CD4-positive, alpha-beta memory T cell (primary cell): ENCODE data around the gene FANCM. TPM values are rescaled to one million over a fixed set of nuclear protein-coding genes. Genes with fewer than 3 reads are reported as not detected.
"Not testable (repeated sequence)": the region's sequence is repeated elsewhere in the genome, so short reads cannot be mapped to it uniquely, and the experiment has no call there.

Experiments
- CTCF ChIA-PET: fragments of 350-600 bp; sonication (Branson Sonifier 250); formaldehyde crosslinking; loops from one replicate; lab custom pipeline; 2021; ENCODE audit warnings: inconsistent platforms; ENCODE audit not compliant: partially characterized antibody; lab: Charles Lee
- POLR2A ChIA-PET: fragments of 350-600 bp; sonication (Branson Sonifier 250); formaldehyde crosslinking; loops from one replicate; lab custom pipeline; 2021; ENCODE audit not compliant: partially characterized antibody; lab: Charles Lee
- DNase-seq, 5 donors: peaks; one replicate each; pipeline versions ENCODE4 v3.0.0 to v3.0.0-alpha.2; 2020 to 2022; ENCODE audit warnings: mixed read lengths in 1 of 5
- H3K27ac ChIP-seq: one replicate; pipeline ENCODE4 v1.7.0; 2013; ENCODE audit warnings: low read depth, low read length
- H3K27me3 ChIP-seq: 2 replicates; pipeline ENCODE4 v1.7.0; 2013; ENCODE audit warnings: mild to moderate bottlenecking, low read length, moderate library complexity; ENCODE audit not compliant: insufficient read depth
- H3K36me3 ChIP-seq: 2 replicates; pipeline ENCODE4 v1.7.0; 2013; ENCODE audit warnings: mild to moderate bottlenecking, low read length, moderate library complexity; ENCODE audit not compliant: insufficient read depth
- H3K4me1 ChIP-seq: 2 replicates; pipeline ENCODE4 v1.7.0; 2013; ENCODE audit warnings: mild to moderate bottlenecking, low read length, moderate library complexity; ENCODE audit not compliant: insufficient read depth
- H3K4me3 ChIP-seq, 2 donors: one replicate each; pipeline ENCODE4 v1.7.0; 2013; ENCODE audit warnings: low read length in 2 of 2, mild to moderate bottlenecking in 1 of 2
- H3K9me3 ChIP-seq, 2 donors: one replicate each; pipeline ENCODE4 v1.7.0; 2013; ENCODE audit warnings: low read length in 2 of 2, control low read depth in 1 of 2; ENCODE audit not compliant: control insufficient read depth in 1 of 2
- H3K27ac Mint-ChIP-seq, 7 donors: one replicate each; pipeline ENCODE4 v1.8.0; 2020 to 2021; ENCODE audit warnings: mixed read lengths in 7 of 7, mild to moderate bottlenecking in 6 of 7, inconsistent platforms in 3 of 7, moderate library complexity in 3 of 7
- H3K27me3 Mint-ChIP-seq, 2 donors: one replicate each; pipeline ENCODE4 v1.8.0; 2020 to 2021; ENCODE audit warnings: mixed read lengths in 2 of 2
- H3K36me3 Mint-ChIP-seq, 2 donors: one replicate each; pipeline ENCODE4 v1.8.0; 2020 to 2021; ENCODE audit warnings: mixed read lengths in 2 of 2, inconsistent platforms in 1 of 2, mild to moderate bottlenecking in 1 of 2
- H3K4me1 Mint-ChIP-seq, 4 donors: one replicate each; pipeline ENCODE4 v1.8.0; 2020 to 2021; ENCODE audit warnings: mixed read lengths in 4 of 4, mild to moderate bottlenecking in 1 of 4
- H3K4me3 Mint-ChIP-seq, 8 donors: one replicate each; pipeline ENCODE4 v1.8.0; 2020 to 2021; ENCODE audit warnings: mixed read lengths in 8 of 8, mild to moderate bottlenecking in 7 of 8, moderate library complexity in 6 of 8, inconsistent platforms in 3 of 8
- H3K9me3 Mint-ChIP-seq, 8 donors: one replicate each; pipeline ENCODE4 v1.8.0; 2020 to 2021; ENCODE audit warnings: mixed read lengths in 8 of 8, mild to moderate bottlenecking in 5 of 8, inconsistent platforms in 3 of 8, moderate library complexity in 1 of 8
- intact Hi-C: fragments of 100-400 bp; cut with micrococcal nuclease; formaldehyde crosslinking; loops from one replicate; pipeline ENCODE4 v1.15.1; 2023
- polyA plus RNA-seq, 2 donors: library from polyadenylated mRNA; unstranded; fragments of 300-500 nt; fragmentation: Illumina TruSeq; gene quantifications; one replicate each; pipeline ENCODE4 v1.2.3, GENCODE V29; 2021
- total RNA-seq, 2 experiments: library from RNA; stranded (reverse); gene quantifications; one replicate each; pipeline ENCODE4 v1.2.3, GENCODE V29; 2021

FANCM gene
- total and polyA plus RNA-seq, 4 experiments from 2014 or later: 2.1 to 8.6 (median 6.8) TPM

DNA sequence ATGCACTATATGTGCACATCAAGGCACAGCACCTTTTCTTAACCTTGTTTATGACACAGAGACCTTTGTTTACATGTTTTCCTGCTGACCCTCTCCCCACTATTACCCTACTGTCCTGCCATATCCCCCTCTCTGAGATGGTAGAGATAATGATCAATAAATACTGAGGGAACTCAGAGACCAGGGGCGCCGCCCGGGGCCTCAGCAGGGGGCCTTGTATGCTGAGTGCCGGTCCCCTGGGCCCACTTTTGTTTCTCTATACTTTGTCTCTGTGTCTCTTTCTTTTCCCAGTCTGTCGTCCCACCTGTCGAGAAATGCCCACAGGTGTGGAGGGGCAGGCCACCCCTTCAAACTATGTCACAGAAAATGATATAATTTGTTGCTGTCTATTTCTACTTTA is 78.6 kb downstream of the FANCM start:
- H3K27me3 Mint-ChIP-seq, DNase-seq, H3K9me3 ChIP-seq, H3K4me1 ChIP-seq, POLR2A ChIA-PET, H3K9me3 Mint-ChIP-seq, H3K27ac ChIP-seq, intact Hi-C loops, H3K27me3 ChIP-seq, CTCF ChIA-PET, H3K4me3 ChIP-seq, H3K4me3 Mint-ChIP-seq, H3K4me1 Mint-ChIP-seq: not testable (repeated sequence)
- peaks cover 24% of the 10 kb centered on the region for H3K36me3 ChIP-seq
- Mint-ChIP-seq H3K36me3 (peaks cover 52 to 61% of the 10 kb centered on the region in 2 donors), H3K27ac (peak overlapping the region in 3 of 7 donors; percentile 19 to 61 (median 46))

DNA sequence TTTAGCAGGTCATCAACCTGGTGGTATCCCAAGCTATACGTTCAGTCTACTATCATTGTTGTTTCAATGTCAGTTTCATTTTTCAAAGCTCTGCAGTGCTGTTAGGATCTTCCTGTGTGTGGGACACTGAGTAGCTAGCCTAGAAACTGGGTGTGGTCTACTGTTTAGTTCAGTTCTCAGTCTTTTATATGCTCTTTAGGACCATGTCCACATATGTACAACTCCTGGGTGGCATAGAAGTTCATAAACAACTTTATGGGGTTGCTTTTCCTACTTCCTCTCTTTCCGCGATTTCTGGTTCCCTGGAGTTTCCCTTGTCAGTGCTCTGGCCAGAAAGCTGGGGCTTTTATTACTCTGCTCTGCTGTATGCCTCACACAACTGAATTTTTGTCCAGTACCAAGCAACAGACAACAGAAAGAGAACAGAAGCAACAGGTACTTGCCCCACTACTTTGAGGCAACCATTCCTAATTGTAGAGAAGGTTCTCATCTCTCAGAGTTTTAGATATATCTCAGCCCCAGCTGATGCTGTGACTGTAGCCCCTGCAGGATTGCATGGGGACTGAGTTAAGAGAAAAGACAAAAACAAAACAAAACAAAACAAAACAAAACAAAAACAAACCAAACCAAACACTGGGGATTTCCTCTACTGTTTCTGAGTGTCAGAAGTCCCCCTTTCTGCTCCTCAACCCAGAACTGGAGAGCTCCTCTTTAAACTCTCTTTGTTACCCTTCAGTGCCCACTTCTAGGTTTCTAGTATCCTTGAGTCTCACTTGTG is 86.9 kb downstream of the FANCM start:
- no peaks in the 10 kb centered on the region for H3K9me3 Mint-ChIP-seq
- no peaks in the 10 kb centered on the region for H3K9me3 ChIP-seq
- no peak for DNase-seq
- H3K4me1 Mint-ChIP-seq: peaks cover 0 to 9% (median 7%) of the 10 kb centered on the region in 4 donors
- CTCF ChIA-PET: interaction anchor here (1.3 kb wide), 1 partner anchor 31 kb away, joined by 4 read pairs; no protein-coding TSS in a partner anchor
- H3K4me3 ChIP-seq: no peak overlapping the region
- no peak overlapping the region for H3K4me3 Mint-ChIP-seq
- H3K36me3 Mint-ChIP-seq: peaks cover 51 to 57% of the 10 kb centered on the region in 2 donors
- POLR2A ChIA-PET: no interaction called here
- intact Hi-C loops: no loop called here
- H3K4me1 ChIP-seq: no peaks in the 10 kb centered on the region
- H3K27me3 ChIP-seq: no peaks in the 10 kb centered on the region
- no peaks in the 10 kb centered on the region for H3K27me3 Mint-ChIP-seq
- no peak overlapping the region for H3K27ac ChIP-seq
- H3K27ac Mint-ChIP-seq: peak overlapping the region in 1 of 7 donors; percentile 63
- H3K36me3 ChIP-seq: peaks cover 12% of the 10 kb centered on the region

DNA sequence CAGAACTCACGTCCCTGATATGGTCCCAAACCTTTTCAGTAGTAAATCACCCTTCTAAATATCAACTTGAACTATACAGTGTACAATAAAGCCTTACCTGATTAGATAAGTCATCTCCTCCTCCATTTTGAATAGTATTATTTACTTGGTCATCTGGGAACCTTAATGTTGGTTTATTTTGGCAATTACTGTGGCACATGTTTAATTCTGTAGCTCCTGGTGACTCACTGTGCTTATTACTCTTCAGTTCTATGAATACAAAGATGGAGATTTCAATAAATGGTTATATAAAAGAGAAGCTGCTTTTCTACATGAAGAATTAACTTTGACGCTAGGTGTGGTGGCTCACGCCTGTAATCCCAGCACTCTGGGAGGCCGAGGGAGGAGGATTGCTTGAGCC is 91.8 kb downstream of the FANCM start:
- POLR2A ChIA-PET: no interaction called here
- no peak overlapping the region for H3K27ac Mint-ChIP-seq
- Histone ChIP-seq H3K4me3 (no peak overlapping the region), H3K36me3 (peaks cover 24% of the 10 kb centered on the region), H3K9me3 (no peaks in the 10 kb centered on the region), H3K4me1 (no peaks in the 10 kb centered on the region), H3K27me3 (no peaks in the 10 kb centered on the region), H3K27ac (no peak overlapping the region)
- peaks cover 0 to 8% (median 6%) of the 10 kb centered on the region in 4 donors for H3K4me1 Mint-ChIP-seq
- H3K36me3 Mint-ChIP-seq: peaks cover 64 to 65% of the 10 kb centered on the region in 2 donors
- no peak overlapping the region for H3K4me3 Mint-ChIP-seq
- no peak for DNase-seq
- H3K27me3 Mint-ChIP-seq: no peaks in the 10 kb centered on the region
- intact Hi-C loops: no loop called here
- H3K9me3 Mint-ChIP-seq: no peaks in the 10 kb centered on the region
- CTCF ChIA-PET: interaction anchor here (0.6 to 3.1 kb wide), 2 partner anchors 38 to 41 kb away, joined by 3 to 10 read pairs; no protein-coding TSS in a partner anchor

DNA sequence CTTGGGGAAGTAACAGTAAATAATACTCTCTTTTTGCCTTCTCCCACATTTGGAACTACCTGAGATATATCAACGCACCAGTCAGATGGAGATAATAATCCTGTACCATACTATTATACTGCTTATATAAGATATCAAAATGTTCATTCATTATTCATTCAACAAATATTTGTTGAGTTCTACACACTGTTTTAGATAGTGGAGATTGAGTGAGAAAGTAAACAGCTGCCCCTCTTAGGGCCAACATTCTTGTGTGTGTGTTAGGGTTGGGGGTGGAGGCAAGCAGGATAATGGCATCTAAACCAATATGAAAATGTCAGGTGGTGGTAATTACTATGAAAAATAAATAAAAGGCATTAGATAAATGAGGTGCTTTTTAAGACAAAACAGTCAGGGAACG is 103.3 kb downstream of the FANCM start:
- Mint-ChIP-seq H3K36me3 (peaks cover 26 to 29% of the 10 kb centered on the region in 2 donors), H3K27ac (peak overlapping the region in 1 of 7 donors; percentile 12), H3K4me3 (no peak overlapping the region), H3K4me1 (peaks cover 0 to 6% (median 2%) of the 10 kb centered on the region in 4 donors), H3K9me3 (no peaks in the 10 kb centered on the region), H3K27me3 (no peaks in the 10 kb centered on the region)
- intact Hi-C loops: no loop called here
- POLR2A ChIA-PET: no interaction called here
- no peaks in the 10 kb centered on the region for H3K9me3 ChIP-seq
- H3K4me1 ChIP-seq: no peaks in the 10 kb centered on the region
- H3K27ac ChIP-seq: no peak overlapping the region
- DNase-seq: no peak
- peaks cover 16% of the 10 kb centered on the region for H3K36me3 ChIP-seq
- no peak overlapping the region for H3K4me3 ChIP-seq
- no peaks in the 10 kb centered on the region for H3K27me3 ChIP-seq
- CTCF ChIA-PET: no interaction called here

DNA sequence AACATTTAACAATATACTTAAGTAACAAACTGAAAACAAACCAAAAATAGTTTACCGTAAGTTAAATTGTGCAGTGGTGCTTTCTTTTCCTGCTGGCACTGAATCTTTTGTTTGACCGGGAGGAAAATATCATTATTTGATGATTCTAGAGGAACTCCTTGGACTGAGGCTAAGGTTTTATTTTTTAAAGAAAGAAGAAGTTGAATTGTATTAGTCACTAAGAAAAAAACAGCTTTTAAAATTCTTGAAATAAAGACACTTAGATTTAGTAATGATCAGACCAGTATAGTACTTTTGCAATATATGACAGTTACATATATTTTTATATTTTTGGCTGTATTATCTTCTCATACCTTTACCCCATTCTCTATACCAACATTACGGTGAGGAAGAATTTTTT is 107.0 kb downstream of the FANCM start:
- CTCF ChIA-PET: interaction anchor here (1.0 to 1.7 kb wide), 2 partner anchors 11 to 26 kb away, joined by 3 to 6 read pairs; partner anchors contain the start of gene MIS18BP1
- no peak overlapping the region for H3K27ac ChIP-seq
- H3K4me1 ChIP-seq: peaks cover 20% of the 10 kb centered on the region
- H3K36me3 Mint-ChIP-seq: peaks cover 15 to 21% of the 10 kb centered on the region in 2 donors
- H3K9me3 ChIP-seq: no peaks in the 10 kb centered on the region
- intact Hi-C loops: no loop called here
- H3K36me3 ChIP-seq: peaks cover 11% of the 10 kb centered on the region
- H3K4me1 Mint-ChIP-seq: peaks cover 0 to 7% (median 5%) of the 10 kb centered on the region in 4 donors
- H3K27me3 Mint-ChIP-seq: no peaks in the 10 kb centered on the region
- H3K4me3 ChIP-seq: no peak overlapping the region
- no peak overlapping the region for H3K4me3 Mint-ChIP-seq
- no peaks in the 10 kb centered on the region for H3K27me3 ChIP-seq
- H3K9me3 Mint-ChIP-seq: no peaks in the 10 kb centered on the region
- DNase-seq: no peak
- H3K27ac Mint-ChIP-seq: peak overlapping the region in 1 of 7 donors; percentile 12
- POLR2A ChIA-PET: no interaction called here

DNA sequence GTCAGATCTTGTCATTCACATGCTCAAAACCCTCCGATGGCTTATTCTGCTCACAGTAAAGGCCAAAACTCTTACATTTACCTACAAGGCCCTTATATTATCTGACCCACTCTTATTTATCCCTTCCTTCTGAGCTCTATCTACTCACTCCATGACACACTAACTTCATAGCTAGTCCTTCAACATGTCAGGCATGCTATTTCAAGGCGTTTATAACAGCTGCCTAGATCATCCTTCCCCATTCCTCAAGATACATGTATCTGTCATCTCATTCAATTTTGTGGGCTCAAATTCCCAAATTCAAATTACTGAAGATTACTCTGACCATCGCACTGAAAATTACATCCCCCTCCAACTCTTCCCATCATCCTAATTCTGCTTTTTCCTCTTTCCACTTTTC is 110.4 kb downstream of the FANCM start:
- Histone ChIP-seq H3K4me1 (peaks cover 46% of the 10 kb centered on the region), H3K36me3 (no peaks in the 10 kb centered on the region), H3K27ac (no peak overlapping the region), H3K9me3 (no peaks in the 10 kb centered on the region), H3K4me3 (no peak overlapping the region), H3K27me3 (no peaks in the 10 kb centered on the region)
- no peaks in the 10 kb centered on the region for H3K27me3 Mint-ChIP-seq
- H3K27ac Mint-ChIP-seq: no peak overlapping the region
- ChIA-PET POLR2A (interaction anchor here (0.7 to 1.2 kb wide), 2 partner anchors 112 to 284 kb away, joined by 3 to 8 read pairs; partner anchors contain the start of genes KLHL28 and TOGARAM1), CTCF (interaction anchor here (1.9 kb wide), 1 partner anchor 23 kb away, joined by 5 read pairs; no protein-coding TSS in a partner anchor)
- H3K4me1 Mint-ChIP-seq: peaks cover 10 to 21% (median 13%) of the 10 kb centered on the region in 4 donors
- no peak overlapping the region for H3K4me3 Mint-ChIP-seq
- no peaks in the 10 kb centered on the region for H3K9me3 Mint-ChIP-seq
- H3K36me3 Mint-ChIP-seq: peaks cover 9 to 10% of the 10 kb centered on the region in 2 donors
- no peak for DNase-seq
- intact Hi-C loops: no loop called here

DNA sequence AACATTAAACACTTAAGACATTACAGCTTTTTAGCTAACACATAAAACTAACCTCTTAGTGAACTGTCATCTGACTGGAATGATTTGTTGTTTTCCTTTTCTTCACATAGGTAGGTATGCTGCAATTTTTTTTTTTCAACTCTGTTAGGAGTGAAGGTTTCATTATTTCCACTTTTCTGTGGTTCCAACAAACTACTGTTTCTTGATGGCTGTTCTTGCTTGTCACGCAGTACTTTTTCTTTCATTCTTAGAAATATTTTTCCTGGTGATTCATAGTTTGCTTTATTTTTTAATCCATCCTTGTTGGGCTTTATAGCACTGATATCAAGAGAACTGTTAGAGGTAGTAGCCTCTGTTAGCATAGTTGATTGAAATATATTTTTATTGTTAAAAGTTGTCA is 111.0 kb downstream of the FANCM start:
- H3K4me1 ChIP-seq: peaks cover 52% of the 10 kb centered on the region
- Mint-ChIP-seq H3K9me3 (no peaks in the 10 kb centered on the region), H3K36me3 (peaks cover 7 to 10% of the 10 kb centered on the region in 2 donors), H3K4me1 (peaks cover 16 to 27% (median 18%) of the 10 kb centered on the region in 4 donors), H3K4me3 (no peak overlapping the region), H3K27me3 (no peaks in the 10 kb centered on the region), H3K27ac (no peak overlapping the region)
- no peak overlapping the region for H3K27ac ChIP-seq
- H3K9me3 ChIP-seq: no peaks in the 10 kb centered on the region
- H3K36me3 ChIP-seq: no peaks in the 10 kb centered on the region
- no peaks in the 10 kb centered on the region for H3K27me3 ChIP-seq
- POLR2A ChIA-PET: interaction anchor here (0.7 kb wide), 1 partner anchor 113 kb away, joined by 8 read pairs; no protein-coding TSS in a partner anchor
- CTCF ChIA-PET: interaction anchor here (1.9 kb wide), 1 partner anchor 22 kb away, joined by 5 read pairs; no protein-coding TSS in a partner anchor
- no peak overlapping the region for H3K4me3 ChIP-seq
- intact Hi-C loops: no loop called here
- no peak for DNase-seq
